Amygdala (tissue), 56 donors: Measurements from ENCODE around the gene MED19.
A peak's percentile ranks its signal among the peaks of the same experiment; 100 is the strongest.
"Not testable (repeated sequence)": the region's sequence is repeated elsewhere in the genome, so short reads cannot be mapped to it uniquely, and the experiment has no call there.

Experiments
- DNase-seq, 56 donors: peaks; one replicate each; lab custom pipeline; 2025; lab: John Stamatoyannopoulos, UW

The MED19 gene

DNA sequence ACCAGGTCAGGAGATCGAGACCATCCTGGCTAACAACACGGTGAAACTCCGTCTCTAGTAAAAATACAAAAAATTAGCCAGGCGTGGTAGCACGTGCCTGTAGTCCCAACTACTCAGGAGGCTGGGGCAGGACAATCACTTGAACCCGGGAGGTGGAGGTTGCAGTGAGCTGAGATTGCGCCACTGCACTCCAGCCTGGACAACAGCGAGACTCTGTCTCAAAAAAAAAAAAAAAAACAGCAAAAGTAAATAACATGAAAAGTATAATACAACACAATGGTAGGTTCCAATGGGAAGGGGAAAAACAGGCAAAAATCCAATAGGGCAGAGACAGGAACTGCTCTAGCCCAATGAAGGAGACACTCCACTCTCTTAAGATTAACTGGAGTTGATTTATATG, 6.6 kb downstream of the MED19 start:
- not testable (repeated sequence) for DNase-seq

GRCh38 chr11:57704932-57705331, 7.1 kb downstream of the MED19 start:
- no peak for DNase-seq

DNA sequence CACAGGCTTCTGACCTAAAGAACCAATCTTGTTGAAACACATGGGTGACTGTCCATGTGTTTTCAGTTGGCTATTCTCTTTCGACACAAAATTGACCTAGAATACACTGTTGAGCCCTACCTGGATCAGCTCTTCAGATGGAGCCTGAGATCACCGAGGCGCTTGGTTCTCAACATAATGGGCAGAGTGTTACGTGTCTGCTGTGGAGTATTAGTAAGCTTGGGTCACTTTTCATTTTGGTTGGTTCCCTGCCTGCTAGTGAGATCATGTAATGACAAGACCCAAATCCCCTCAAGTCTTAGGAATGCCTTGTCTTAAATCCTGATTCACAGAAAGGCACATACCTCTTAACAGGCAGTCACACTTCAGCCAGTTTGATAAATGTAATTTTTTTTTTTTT, 8.7 kb downstream of the MED19 start:
- no peak for DNase-seq

- DNase-seq: no peak
Observed at GRCh38 chr11:57700425-57700824, 11.6 kb downstream of the MED19 start.

DNA sequence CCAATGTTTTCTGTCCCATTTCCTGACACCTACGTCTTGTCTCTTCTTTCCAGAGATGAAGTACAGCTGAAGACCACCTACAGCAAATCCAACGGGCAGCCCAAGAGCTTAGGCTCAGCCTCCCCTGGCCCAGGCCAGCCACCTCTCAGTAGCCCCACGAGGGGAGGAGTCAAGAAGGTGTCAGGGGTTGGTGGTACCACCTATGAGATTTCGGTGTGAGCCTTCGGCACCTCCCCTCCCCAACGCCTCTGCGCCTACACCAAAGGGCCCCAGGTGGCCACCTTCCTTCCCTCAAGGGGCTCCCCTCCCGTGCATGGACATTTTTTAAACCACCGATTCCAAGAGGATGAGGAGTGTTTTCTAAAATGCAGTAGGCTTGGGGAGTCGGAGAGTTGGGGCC, 12.2 kb downstream of the MED19 start:
- no peak for DNase-seq

- peak in 1 of 56 donors; percentile 2 for DNase-seq
Observed at GRCh38 chr11:57698843-57699365, 13.1 kb downstream of the MED19 start.

GRCh38 chr11:57690474-57690873, 21.5 kb downstream of the MED19 start:
- not testable (repeated sequence) for DNase-seq

DNA sequence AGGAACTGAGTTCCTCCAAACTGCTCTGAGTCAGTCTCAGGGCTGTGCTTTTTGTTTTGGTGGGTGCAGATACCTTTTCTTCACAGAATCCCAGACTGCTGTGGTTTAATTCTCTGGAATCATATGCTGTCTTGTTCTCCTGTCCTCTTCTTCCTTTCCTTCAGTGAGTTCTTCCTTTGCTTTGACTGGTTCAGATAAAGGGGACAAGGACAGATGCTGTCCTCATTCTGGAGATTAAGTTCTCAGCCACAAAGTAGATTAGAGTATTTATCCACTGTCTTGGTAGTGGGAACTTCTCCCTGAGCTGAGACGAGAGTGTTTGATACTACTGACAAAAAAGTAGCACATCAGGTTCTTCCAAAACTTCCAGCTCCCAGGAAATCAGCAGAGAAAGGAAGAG, 30.8 kb downstream of the MED19 start:
- DNase-seq: no peak

- no peak for DNase-seq
Observed at GRCh38 chr11:57680552-57680874, 31.5 kb downstream of the MED19 start.

DNA sequence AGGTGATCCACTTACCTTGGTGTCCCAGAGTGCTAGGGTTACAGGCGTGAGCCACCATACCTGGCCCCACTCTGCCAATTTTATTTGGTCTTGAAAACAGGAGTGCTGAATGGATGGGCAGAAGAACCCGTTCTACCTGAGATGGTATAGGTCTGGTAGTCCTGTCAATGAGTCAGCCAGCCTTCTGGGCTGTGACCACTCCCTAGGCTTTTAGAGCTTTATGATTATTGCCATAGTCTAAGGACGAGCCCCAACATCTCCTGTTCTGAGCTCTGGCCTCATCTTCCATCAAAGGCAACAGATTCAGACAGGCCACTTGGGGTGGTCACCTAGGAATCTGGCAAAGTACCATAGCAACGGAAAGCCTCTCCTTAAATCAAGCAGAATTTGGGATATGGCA, 32.6 kb downstream of the MED19 start:
- DNase-seq: no peak

DNA sequence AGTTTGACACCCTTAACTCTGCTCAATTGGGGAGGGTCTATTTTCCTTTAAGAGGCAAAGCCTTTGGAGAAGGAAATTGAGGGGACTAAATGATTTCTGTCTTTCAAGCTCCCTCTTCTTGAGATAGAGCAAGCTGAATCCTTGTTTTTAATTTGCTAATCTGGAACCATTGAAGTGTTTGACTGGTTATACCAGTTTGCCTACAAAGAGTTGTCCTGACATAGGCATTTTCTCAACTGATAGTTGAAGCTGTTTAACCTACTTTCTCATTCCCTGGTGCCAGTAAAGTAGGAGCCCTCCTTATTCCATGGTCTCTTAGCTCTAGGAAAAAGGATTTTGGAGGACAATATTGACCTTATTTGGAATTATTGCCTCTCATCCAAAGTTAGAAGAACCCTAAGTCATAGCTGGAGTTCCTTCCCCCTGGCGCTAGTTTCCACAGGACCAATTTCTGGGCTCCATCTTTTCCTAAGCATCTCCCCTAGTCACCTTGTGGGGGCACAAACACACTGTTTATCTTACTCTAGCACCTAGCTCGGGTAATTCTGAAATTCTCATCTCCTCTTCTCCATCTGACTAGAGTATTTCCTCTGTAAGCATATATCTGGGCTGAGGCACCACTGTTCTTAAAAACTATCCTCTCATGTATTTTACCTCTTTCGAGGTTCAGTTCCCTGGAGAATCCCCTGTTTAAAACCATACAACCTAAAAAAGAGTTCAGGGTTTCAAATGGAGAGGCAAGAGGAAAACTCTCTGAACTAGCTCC, 36.7 kb downstream of the MED19 start:
- DNase-seq: no peak

DNA sequence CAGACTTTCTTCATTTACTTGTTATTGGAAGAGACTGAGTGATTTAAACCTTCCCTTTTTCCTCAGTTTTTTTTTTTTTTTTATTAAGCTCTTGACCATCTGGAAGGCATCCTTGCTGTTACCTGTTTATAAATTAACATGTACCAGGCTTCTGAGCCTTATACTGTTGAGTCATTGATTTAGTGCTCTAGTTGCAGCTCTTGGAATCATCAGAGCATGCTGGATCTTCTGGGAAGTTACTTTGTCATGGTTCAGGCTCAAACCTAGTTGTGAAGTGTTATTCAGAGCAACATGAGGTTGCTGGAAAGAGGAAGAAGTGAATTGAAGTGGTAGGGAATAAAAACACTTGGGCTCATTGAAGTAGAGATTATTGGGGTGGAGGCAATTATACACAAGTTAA, 37.8 kb downstream of the MED19 start:
- DNase-seq: no peak

DNA sequence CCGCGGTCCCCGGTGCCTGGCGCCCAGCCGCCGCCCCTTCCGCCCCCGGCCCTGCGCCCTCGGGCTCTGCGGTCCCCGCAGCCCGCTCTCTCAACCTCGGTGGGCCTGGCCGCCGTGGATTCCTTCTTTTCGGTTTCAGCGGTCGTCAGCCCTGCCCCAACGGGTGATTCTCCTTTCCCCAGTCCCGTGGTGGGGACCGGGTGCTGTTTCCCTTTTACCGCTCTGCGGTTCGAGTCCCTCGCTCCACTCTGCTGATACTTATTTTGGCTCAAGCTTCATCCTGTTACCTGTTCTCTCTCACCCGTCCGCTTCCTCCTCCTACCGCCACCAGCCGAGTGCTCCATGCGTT, 43.6 kb downstream of the MED19 start:
- peak in 2 of 56 donors; percentile 33 to 48 for DNase-seq

DNA sequence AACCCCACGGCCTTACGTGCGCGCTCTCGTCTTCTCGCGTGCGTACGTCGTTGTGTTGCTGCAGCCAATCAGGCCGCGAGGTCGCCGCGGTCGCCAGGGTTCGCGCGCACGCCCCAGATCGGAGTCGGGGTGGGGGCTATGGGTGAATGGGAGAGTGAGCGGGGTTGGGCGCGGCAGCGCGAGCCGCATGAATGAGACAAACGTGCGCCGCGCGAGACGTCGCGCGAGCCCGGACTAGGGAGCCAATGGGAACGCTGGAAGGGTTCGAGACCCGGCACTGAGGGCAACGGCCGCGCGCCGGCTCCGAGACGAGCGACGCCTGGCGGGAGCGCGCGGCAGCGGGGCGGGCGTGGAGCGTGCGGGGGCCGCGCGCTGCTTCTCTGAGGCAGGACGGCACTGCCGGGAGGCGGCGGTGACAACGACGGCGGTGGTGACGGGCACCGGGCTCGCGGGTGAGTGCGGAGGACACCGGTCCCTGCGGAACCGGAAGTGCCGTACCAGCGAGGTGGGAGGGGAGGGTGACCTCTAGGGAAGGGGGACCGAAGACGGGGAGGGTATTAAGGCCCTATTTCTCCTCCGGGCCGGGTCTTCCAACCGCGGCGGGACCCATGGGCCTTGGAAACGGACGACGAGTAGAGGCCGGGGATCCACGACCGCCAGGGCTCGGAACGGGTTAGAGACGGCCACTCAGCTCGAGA, 44.1 kb downstream of the MED19 start, which contains the start of gene ZDHHC5:
Gene ZDHHC5, plus strand, starts transcription at position 379 of the 698 bp plus-strand sequence. CDS start 4,977 bp downstream, outside the sequence.
- peak; percentile 85 to 100 (median 98) for DNase-seq

DNA sequence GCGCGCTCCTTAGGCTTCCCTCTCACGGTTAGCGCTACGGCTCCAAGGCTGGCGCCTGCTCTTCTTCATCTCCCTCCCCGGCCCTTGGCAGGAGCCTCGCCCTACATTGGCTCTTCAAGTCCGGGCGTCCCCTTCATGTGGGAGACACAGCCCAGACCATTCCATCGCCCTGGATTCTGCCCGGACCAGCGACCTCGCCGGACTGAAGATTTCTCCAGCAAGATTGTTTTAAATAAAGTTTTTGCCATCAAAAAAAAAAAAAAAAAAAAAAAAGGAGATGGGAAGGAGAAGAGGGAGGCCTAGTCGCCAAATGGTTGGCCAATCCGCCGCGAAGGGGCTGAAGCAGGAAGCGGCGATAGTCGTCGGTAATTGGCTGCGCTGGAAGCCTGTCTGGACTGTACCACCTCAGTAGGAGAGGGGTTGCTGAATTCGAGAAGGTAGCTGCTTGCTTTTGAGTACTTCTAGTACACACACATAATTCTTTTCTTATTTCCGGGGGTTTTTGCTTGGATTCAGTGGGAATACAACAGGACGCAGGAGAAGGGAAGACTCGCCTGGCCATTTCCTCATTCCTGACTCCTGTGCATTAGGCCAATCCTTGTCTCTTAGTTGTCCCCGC, 44.8 kb downstream of the MED19 start:
- DNase-seq: peak; percentile 75 to 100 (median 96)

DNA sequence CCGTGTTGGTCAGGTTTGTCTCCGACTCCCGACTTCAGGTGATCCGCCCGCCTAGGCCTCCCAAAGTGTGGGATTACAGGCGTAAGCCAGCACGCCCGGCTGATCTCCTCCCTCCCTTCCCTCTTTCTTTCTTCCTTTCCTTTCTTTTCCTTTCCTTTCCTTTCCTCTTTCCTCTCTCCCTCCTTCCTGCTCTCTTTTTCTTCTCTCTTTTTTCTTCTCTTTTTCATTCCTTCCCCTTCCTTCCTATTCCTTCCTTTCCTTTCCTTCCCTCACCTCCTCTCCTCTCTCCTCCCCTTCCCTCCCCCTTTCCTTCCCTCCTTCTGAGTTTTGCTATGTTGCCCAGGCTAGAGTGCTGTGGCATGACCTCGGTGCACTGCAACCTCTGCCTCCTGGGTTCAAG, 48.0 kb downstream of the MED19 start:
- DNase-seq: no peak

DNA sequence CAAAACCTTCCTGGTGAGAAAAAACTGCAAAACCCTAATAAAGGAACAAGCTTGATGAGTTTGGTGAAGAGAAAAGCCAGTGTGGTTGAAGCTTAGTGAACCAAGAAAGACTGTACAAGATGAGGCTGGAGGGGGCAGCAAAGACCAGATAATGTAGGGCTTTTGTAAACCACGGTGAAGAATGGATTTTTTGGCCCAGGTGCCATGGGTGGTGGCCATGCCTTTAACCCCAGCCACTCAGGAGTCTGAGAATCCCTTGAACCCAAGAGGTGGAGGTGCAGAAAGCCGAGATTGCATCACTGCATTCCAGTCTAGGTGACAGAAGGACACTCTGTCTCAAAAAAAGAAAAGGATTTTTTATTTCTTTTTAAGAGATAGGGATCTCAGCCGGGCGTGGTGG, 49.1 kb downstream of the MED19 start:
- no peak for DNase-seq

DNA sequence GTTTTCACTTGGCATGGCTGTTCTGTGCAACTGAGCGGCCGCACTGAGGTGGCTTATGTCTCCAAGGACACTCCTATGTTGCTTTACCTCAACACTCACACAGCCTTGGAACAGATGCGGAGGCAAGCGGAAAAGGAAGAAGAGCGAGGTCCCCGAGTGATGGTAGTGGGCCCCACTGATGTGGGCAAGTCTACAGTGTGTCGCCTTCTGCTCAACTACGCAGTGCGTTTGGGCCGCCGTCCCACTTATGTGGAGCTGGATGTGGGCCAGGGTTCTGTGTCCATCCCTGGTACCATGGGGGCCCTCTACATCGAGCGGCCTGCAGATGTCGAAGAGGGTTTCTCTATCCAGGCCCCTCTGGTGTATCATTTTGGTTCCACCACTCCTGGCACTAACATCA, 52.3 kb downstream of the MED19 start:
- no peak for DNase-seq

GRCh38 chr11:57658023-57658361, 54.0 kb downstream of the MED19 start:
- no peak for DNase-seq

- peak; percentile 91 to 100 (median 99) for DNase-seq
Observed at GRCh38 chr11:57657194-57658022, 54.6 kb downstream of the MED19 start, which contains the start of gene CLP1. TSS of gene CLP1 (plus strand) at chr11:57657762. CDS start at chr11:57659477, 1,715 bp downstream.

- no peak for DNase-seq
Observed at GRCh38 chr11:57656885-57657193, 55.2 kb downstream of the MED19 start.
